Diencephalon (tissue), 1 donor: ENCODE results near the gene POLR1A. TPM values are rescaled to one million over a fixed set of nuclear protein-coding genes. Genes with fewer than 3 reads are reported as not detected.

ENCODE experiments used
- small RNA-seq: library from RNA; depleted of rRNA; stranded (forward); fragments of <200 nt; gene quantifications from one replicate; pipeline ENCODE3, GENCODE V24; 2014
- total RNA-seq: library from RNA; depleted of rRNA; stranded (reverse); fragments of >200 nt; gene quantifications from one replicate; pipeline ENCODE4 v1.2.3, GENCODE V29; 2014

Gene POLR1A
- 14.5 TPM for total RNA-seq

GRCh38 chr2:86105252-86105968 lies at the start of gene POLR1A:
Gene POLR1A (minus strand): TSS chr2:86105886. CDS start chr2:86105776, 110 bp downstream.

GRCh38 chr2:86105969-86106945 lies 571 bp upstream of the POLR1A start, which contains the start of gene PTCD3:
Gene PTCD3 (plus strand): TSS chr2:86106235. CDS start chr2:86106248, 13 bp downstream.

Small RNA genes within 50 kb of the gene (small RNA-seq; reads per million reads assigned to genes)
- gene SNORD94, result 2,664 reads per million, percentile 99 among the genes with 10 or more reads in this experiment

Other genes starting within 250 kb of the POLR1A start
- gene ST3GAL5, start 216.9 kb downstream of the POLR1A start, total RNA-seq, result 76.1 TPM
- gene PTCD3, start 349 bp upstream of the POLR1A start, total RNA-seq, result 93.9 TPM
- gene IMMT, start 89.6 kb upstream of the POLR1A start, total RNA-seq, result 60.0 TPM
- 52.8 TPM for gene MRPL35, start 93.6 kb upstream of the POLR1A start, total RNA-seq
- 200 TPM for gene REEP1, start 231.7 kb upstream of the POLR1A start, total RNA-seq